GM12878 (cell line): ENCODE measurements around the gene TMEM37. TPM values are rescaled to one million over a fixed set of nuclear protein-coding genes. Genes with fewer than 3 reads are reported as not detected.

Experiments used
- ATF7 ChIP-seq: fragments of 450-650 bp; IDR thresholded peaks from 2 replicates; pipeline ENCODE4 v1.6.1; 2016; ENCODE audit warnings: low read depth, mild to moderate bottlenecking
- BACH1 ChIP-seq: fragments of 450-650 bp; IDR thresholded peaks from 2 replicates; pipeline ENCODE4 v1.6.1; 2017; ENCODE audit warnings: mild to moderate bottlenecking, borderline replicate concordance
- EGR1 ChIP-seq, 2 experiments: IDR thresholded peaks; 1 replicate in 1 of 2; 2 replicates in 1 of 2; pipeline ENCODE4 v1.6.1; 2011 to 2012; ENCODE audit warnings: low read depth in 2 of 2, low read length in 2 of 2, borderline replicate concordance in 1 of 2, mild to moderate bottlenecking in 1 of 2, moderate library complexity in 1 of 2
- IKZF2 ChIP-seq, 2 experiments: fragments of 450-650 bp; IDR thresholded peaks; 2 replicates each; pipeline ENCODE4 v1.6.1; 2017; ENCODE audit warnings: mild to moderate bottlenecking in 2 of 2, moderate library complexity in 2 of 2
- JUNB ChIP-seq: IDR thresholded peaks from 2 replicates; pipeline ENCODE4 v1.6.1; 2016; ENCODE audit warnings: antibody characterized with exemption, mild to moderate bottlenecking
- LARP7 ChIP-seq: fragments of 450-650 bp; IDR thresholded peaks from 2 replicates; pipeline ENCODE4 v1.6.1; 2017; ENCODE audit warnings: mild to moderate bottlenecking
- MEF2A ChIP-seq: IDR thresholded peaks from 2 replicates; pipeline ENCODE4 v1.6.1; 2011; ENCODE audit warnings: low read depth, mild to moderate bottlenecking, low read length, moderate library complexity; ENCODE audit not compliant: insufficient read depth
- MEF2B ChIP-seq: fragments of 450-650 bp; IDR thresholded peaks from 2 replicates; pipeline ENCODE4 v1.6.1; 2018; ENCODE audit warnings: mild to moderate bottlenecking, moderate library complexity; ENCODE audit not compliant: partially characterized antibody, poor library complexity, severe bottlenecking
- MXI1 ChIP-seq: fragments of 150-350 bp; IDR thresholded peaks from 2 replicates; pipeline ENCODE4 v1.6.1; 2011; ENCODE audit warnings: low read depth, mild to moderate bottlenecking, inconsistent platforms, low read length, improper control_type of control experiment
- NBN ChIP-seq: fragments of 450-650 bp; IDR thresholded peaks from 2 replicates; pipeline ENCODE4 v1.6.1; 2016
- PAX5 ChIP-seq: IDR thresholded peaks from 2 replicates; pipeline ENCODE4 v1.6.1; 2011; ENCODE audit warnings: low read depth, low read length, borderline replicate concordance
- RB1 ChIP-seq: fragments of 450-650 bp; formaldehyde crosslinking; IDR thresholded peaks from 2 replicates; pipeline ENCODE4 v1.6.1; 2017; ENCODE audit warnings: mild to moderate bottlenecking, borderline replicate concordance
- RCOR1 ChIP-seq: conservative IDR thresholded peaks from 2 replicates; pipeline ENCODE4 v1.6.1; 2012; ENCODE audit warnings: low read depth, low read length, improper control_type of control experiment
- RELB ChIP-seq: fragments of 450-650 bp; IDR thresholded peaks from 2 replicates; pipeline ENCODE4 v1.6.1; 2017; ENCODE audit warnings: low read depth, mild to moderate bottlenecking, moderate library complexity
- REST ChIP-seq: IDR thresholded peaks from 2 replicates; pipeline ENCODE4 v1.6.1; 2012; ENCODE audit warnings: mild to moderate bottlenecking, low read depth, low read length
- SMAD5 ChIP-seq: IDR thresholded peaks from 2 replicates; pipeline ENCODE4 v1.6.1; 2016; ENCODE audit warnings: antibody characterized with exemption, low read depth
- SMC3 ChIP-seq: IDR thresholded peaks from 2 replicates; pipeline ENCODE4 v1.6.1; 2011; ENCODE audit warnings: low read length, improper control_type of control experiment, borderline replicate concordance
- STAT3 ChIP-seq: IDR thresholded peaks from 2 replicates; pipeline ENCODE4 v1.6.1; 2011; ENCODE audit warnings: low read depth, low read length, improper control_type of control experiment
- WRNIP1 ChIP-seq: IDR thresholded peaks from 2 replicates; pipeline ENCODE4 v1.6.1; 2011; ENCODE audit warnings: low read depth, low read length, improper control_type of control experiment, borderline replicate concordance
- ZBTB40 ChIP-seq: fragments of 450-650 bp; IDR thresholded peaks from 2 replicates; pipeline ENCODE4 v1.6.1; 2016; ENCODE audit warnings: mild to moderate bottlenecking, moderate library complexity, borderline replicate concordance
- ZNF217 ChIP-seq: fragments of 450-650 bp; IDR thresholded peaks from 2 replicates; pipeline ENCODE4 v1.6.1; 2017; ENCODE audit warnings: antibody characterized with exemption, mild to moderate bottlenecking
- polyA plus RNA-seq, 11 experiments: library from polyadenylated mRNA; depleted of rRNA in 4 of 11; unstranded in 6 of 11; stranded (reverse) in 5 of 11; fragments of >200 nt; fragmentation: Nextera tagmentation in 4 of 11; fragmentation: Illumina TruSeq in 1 of 11; extraction: Ambion mirVana in 4 of 11; extraction: Trizol in 1 of 11; gene quantifications; 1 replicate in 1 of 11; 2 replicates in 10 of 11; pipeline versions ENCODE4 v1.2.1 to v1.2.3, GENCODE V29; 2011 to 2016; ENCODE audit warnings: inconsistent platforms in 2 of 11, missing spikeins in 2 of 11, low read depth in 1 of 11
- total RNA-seq, 4 experiments: library from RNA; depleted of rRNA in 3 of 4; stranded (reverse); fragments of >200 nt in 3 of 4; fragmentation: Illumina TruSeq in 1 of 4; extraction: Trizol in 1 of 4; gene quantifications; 2 replicates each; pipeline versions ENCODE4 v1.2.1 to v1.2.3, GENCODE V29; 2013 to 2021

TMEM37 gene
- total and polyA plus RNA-seq, 10 of the 15 experiments (the other 5 are each of a cell fraction or from before 2014, with no cell fraction given) = 0.07 to 0.67 (median 0.24) TPM; not detected in 3

- TF ChIP-seq PAX5 (no peak; the same call in none of the 2 replicates), EGR1 (IDR thresholded peaks at IDR 0.05; ENCODE audit: borderline replicate concordance in 1 of 2, low read depth in 2 of 2, low read length in 2 of 2) (0 out of 3 replicates have a peak, but pooled peaks of 1 of the 2 experiments have one; percentile 44), JUNB (no peak), MXI1 (no peak), MEF2A (no peak), ATF7 (peak; percentile 75), IKZF2 (IDR thresholded peaks at IDR 0.05) (peak; percentile 92 to 93), BACH1 (peak; percentile 95), RELB (peak; percentile 89), RCOR1 (0 out of 2 replicates have a peak, but pooled peaks have one; percentile 47), SMC3 (no peak), ZNF217 (0 out of 2 replicates have a peak, but pooled peaks have one; percentile 18), NBN (peak; percentile 88), REST (no peak), SMAD5 (no peak), MEF2B (peak; percentile 99), RB1 (peak; percentile 53; the same call in 1 of the 2 replicates), STAT3 (0 out of 2 replicates have a peak, but pooled peaks have one; percentile 62), LARP7 (peak; percentile 67; the same call in 1 of the 2 replicates), ZBTB40 (no peak), WRNIP1 (no peak)
These were observed at the start of gene TMEM37 (continued) for GRCh38 chr2:119431155-119431975.
